ENCODE data around the gene CTNNBIP1. TPM values are rescaled to one million over a fixed set of nuclear protein-coding genes. Genes with fewer than 3 reads are reported as not detected.

Gene CTNNBIP1
- total and polyA plus RNA-seq, 4 donors = 6.7 to 10.6 (median 9.6) TPM

- no peak for TF ChIP-seq CTCF (IDR thresholded peaks at IDR 0.05; ENCODE audit: low read depth, low read length, missing input control)
- no peak for TF ChIP-seq FOXA1 (IDR thresholded peaks at IDR 0.05)
- TF ChIP-seq SP1 (IDR thresholded peaks at IDR 0.05) = no peak
Observed at GRCh38 chr1:9882945-9883303, 27.1 kb downstream of the CTNNBIP1 start (continued).

GRCh38 chr1:9882296-9882944, 27.6 kb downstream of the CTNNBIP1 start:
- Histone ChIP-seq H3K4me3 (ENCODE audit: low read depth in 1 of 3, low read length in 3 of 3) (no peak overlapping the region), H3K4me1 (ENCODE audit: control insufficient read depth in 4 of 4, insufficient read depth in 4 of 4, low read length in 3 of 4) (no peaks in the 10 kb centered on the region), H3K9me3 (ENCODE audit: control insufficient read depth in 4 of 4, low read length in 3 of 4) (no peaks in the 10 kb centered on the region), H3K27ac (ENCODE audit: low read depth in 1 of 2, low read length in 2 of 2) (no peak overlapping the region), H3K36me3 (ENCODE audit: control insufficient read depth in 4 of 4, insufficient read depth in 3 of 4, low read depth in 1 of 4, low read length in 3 of 4) (peaks cover 0 to 3% (median 0%) of the 10 kb centered on the region in 4 donors), H3K9ac (ENCODE audit: low read depth in 1 of 2, low read length in 2 of 2) (no peak overlapping the region), H3K27me3 (ENCODE audit: control insufficient read depth in 4 of 4, insufficient read depth in 4 of 4, low read length in 3 of 4) (no peaks in the 10 kb centered on the region)
- TF ChIP-seq EGR1 (IDR thresholded peaks at IDR 0.05; ENCODE audit: low read depth in 2 of 2) (no peak), TAF1 (conservative IDR thresholded peaks at IDR 0.05) (no peak), ZBTB33 (IDR thresholded peaks at IDR 0.05) (no peak)
- DNase-seq (ENCODE audit: low spot score) = no peak
- WGBS = 90% methylated on average over 12 of the region's 12 CpGs

GRCh38 chr1:9881838-9882249, 28.2 kb downstream of the CTNNBIP1 start:
- H3K4me1 ChIP-seq (ENCODE audit: control insufficient read depth in 4 of 4, insufficient read depth in 4 of 4, low read length in 3 of 4) = no peaks in the 10 kb centered on the region
- H3K36me3 ChIP-seq (ENCODE audit: control insufficient read depth in 4 of 4, insufficient read depth in 3 of 4, low read depth in 1 of 4, low read length in 3 of 4) = peaks cover 0 to 3% (median 0%) of the 10 kb centered on the region in 4 donors
- 87% methylated on average over 2 of the region's 2 CpGs for WGBS
- no peak for DNase-seq (ENCODE audit: low spot score)
- TF ChIP-seq SP1 (IDR thresholded peaks at IDR 0.05) (no peak), EGR1 (IDR thresholded peaks at IDR 0.05; ENCODE audit: low read depth in 2 of 2) (no peak), HNF4G (IDR thresholded peaks at IDR 0.05) (no peak), MAX (IDR thresholded peaks at IDR 0.05) (no peak), ZBTB33 (IDR thresholded peaks at IDR 0.05) (no peak), GABPA (IDR thresholded peaks at IDR 0.05 in 1 of 2, conservative IDR thresholded peaks at IDR 0.05 in 1 of 2) (no peak), REST (IDR thresholded peaks at IDR 0.05) (no peak), RXRA (IDR thresholded peaks at IDR 0.05) (no peak), NR2F2 (IDR thresholded peaks at IDR 0.05) (no peak)
- no peaks in the 10 kb centered on the region for H3K9me3 ChIP-seq (ENCODE audit: control insufficient read depth in 4 of 4, low read length in 3 of 4)
- no peak overlapping the region for H3K27ac ChIP-seq (ENCODE audit: low read depth in 1 of 2, low read length in 2 of 2)
- no peak overlapping the region for H3K4me3 ChIP-seq (ENCODE audit: low read depth in 1 of 3, low read length in 3 of 3)
- H3K9ac ChIP-seq (ENCODE audit: low read depth in 1 of 2, low read length in 2 of 2) = no peak overlapping the region
- H3K27me3 ChIP-seq (ENCODE audit: control insufficient read depth in 4 of 4, insufficient read depth in 4 of 4, low read length in 3 of 4) = no peaks in the 10 kb centered on the region

Measured in liver (tissue), 9 donors.